Islet of Langerhans (tissue), 1 donor: ENCODE measurements around the gene ALDH9A1.
A peak's percentile ranks its signal among the peaks of the same experiment; 100 is the strongest.
"Not testable (repeated sequence)": the region's sequence is repeated elsewhere in the genome, so short reads cannot be mapped to it uniquely, and the experiment has no call there.

ENCODE experiments used
- FAIRE-seq: peaks from one replicate; lab custom pipeline; 2011; peaks lifted over from hg19 to GRCh38; lab: Jason Lieb, UNC

Gene ALDH9A1

GRCh38 chr1:165645654-165646366 lies 52.6 kb downstream of the ALDH9A1 start:
- FAIRE-seq = no peak

DNA sequence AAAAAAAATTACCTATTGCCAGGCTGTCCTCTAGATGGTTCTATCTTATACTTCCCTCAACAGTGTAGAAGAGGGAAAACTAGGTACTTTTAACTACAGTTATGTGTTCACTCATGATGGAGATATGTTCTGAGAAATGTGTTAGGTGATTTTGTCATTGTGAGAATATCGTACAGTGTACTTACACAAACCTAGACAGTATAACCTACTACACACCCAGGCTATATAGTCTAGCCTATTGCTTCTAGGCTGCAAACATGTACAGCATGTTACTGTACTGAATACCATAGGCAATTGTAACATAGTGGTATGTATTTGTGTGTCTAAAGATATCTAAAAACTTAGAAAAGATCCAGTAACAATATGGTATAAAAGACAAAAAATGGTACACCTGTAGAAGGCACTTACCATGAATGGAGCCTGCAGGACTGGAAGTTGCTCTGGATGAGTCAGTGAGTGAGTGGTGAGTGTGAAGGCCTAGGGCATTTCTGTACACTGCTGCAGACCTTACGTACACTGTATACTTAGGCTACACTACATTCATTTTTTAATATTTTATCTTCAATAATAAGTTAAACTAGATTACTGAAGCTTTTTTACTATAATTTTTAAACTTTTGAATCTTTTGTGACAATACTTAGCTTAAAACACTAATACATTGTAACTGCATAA lies 54.2 kb downstream of the ALDH9A1 start:
- FAIRE-seq = no peak

GRCh38 chr1:165641231-165641987 lies 57.0 kb downstream of the ALDH9A1 start:
- FAIRE-seq = no peak

GRCh38 chr1:165639821-165640623 lies 58.3 kb downstream of the ALDH9A1 start:
- no peak for FAIRE-seq

DNA sequence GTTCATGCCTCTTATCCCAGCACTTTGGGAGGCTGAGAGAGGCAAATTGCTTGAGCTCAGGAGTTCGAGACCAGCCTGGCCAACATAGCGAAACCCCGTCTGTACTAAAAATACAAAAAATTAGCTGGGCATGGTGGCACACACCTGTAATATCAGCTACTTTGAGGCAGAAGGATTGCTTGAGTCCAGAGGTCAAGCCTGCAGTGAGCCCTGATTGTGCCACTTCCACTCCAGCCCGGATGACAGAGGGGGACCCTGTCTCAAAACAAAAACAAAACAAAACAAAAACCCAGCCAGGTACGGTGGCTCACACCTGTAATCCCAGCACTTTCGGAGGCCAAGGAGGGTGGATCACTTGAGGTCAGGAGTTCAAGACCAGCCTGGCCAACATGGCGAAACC lies 60.2 kb downstream of the ALDH9A1 start:
- not testable (repeated sequence) for FAIRE-seq

DNA sequence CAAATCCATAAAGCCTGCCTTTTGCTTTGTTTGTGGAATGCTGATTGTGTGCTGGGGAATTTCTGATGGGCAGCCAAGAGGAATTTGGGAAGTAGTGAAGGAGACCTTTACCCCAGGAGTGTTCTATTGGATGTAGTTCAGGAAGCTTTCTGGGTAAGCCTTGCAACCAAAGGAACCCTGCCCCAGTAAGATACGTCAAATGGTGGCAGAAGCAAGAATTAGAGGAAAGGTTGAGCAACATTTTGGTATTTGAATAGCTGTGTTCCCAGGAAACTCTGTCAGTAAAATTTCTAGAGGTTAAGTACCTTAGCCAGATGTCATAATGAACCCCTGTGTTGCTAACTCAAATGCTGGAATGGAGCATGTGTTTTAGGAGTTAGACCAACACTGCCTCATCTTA lies 60.9 kb downstream of the ALDH9A1 start:
- no peak for FAIRE-seq

DNA sequence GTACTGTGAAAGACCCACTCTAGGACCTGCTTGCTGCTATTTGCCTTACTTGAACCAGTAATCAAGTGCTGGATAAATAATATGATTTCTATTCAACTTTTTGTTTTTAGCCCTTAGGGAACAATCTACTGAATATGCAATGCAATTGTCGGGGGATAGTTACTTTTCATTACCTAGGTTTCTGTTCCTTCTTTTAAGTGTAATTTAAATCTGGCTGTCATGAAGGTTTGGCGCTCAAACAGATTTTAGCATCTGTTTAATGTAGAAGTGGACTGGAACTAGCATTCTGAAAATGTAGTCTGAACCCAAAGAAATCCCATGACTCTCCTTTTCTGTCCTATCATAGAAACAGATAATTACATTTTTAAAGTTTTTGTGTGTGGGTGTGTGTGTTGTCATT lies 62.5 kb downstream of the ALDH9A1 start:
- FAIRE-seq = no peak

DNA sequence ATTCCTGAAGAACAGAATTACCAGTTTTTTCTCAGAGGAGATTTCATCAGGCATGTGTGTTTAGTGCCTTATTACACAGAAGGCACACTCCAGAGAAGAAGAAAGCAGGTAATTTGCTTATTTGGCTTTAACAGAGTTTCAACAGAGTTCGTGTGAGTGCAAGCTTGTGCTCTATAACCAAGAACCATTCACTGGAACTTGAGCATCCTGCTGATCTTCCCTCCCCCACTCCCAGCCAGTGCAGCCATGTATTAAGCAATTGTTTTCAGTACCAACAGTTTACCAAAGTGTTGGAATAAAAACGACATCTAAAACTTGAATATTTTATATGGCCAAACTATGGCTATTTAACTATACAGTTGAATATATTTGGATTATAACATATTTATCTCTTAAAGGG lies 63.0 kb downstream of the ALDH9A1 start:
- no peak for FAIRE-seq

GRCh38 chr1:165634154-165634921 lies 64.0 kb downstream of the ALDH9A1 start:
- FAIRE-seq = no peak

- FAIRE-seq = no peak
These were observed 64.7 kb downstream of the ALDH9A1 start for GRCh38 chr1:165633614-165634013.

DNA sequence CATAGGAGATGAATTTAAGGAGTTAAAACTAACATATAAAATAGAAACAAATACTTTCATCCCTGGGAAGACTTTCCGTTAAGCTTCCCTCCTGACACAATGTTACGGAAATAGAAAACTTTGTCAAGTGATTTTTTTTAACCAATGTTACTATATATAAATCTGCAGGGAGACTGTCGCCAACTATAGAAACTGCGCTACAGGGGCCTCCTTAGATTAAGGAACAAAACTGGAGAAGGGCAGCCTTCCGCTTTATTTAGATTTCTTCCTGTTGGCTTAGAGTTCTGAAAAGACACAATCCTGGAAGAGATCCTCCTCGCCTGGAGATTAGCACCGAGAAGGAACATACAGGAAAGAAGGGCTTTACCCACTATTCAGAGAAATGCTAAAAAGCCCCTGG lies 65.9 kb downstream of the ALDH9A1 start:
- FAIRE-seq = no peak

DNA sequence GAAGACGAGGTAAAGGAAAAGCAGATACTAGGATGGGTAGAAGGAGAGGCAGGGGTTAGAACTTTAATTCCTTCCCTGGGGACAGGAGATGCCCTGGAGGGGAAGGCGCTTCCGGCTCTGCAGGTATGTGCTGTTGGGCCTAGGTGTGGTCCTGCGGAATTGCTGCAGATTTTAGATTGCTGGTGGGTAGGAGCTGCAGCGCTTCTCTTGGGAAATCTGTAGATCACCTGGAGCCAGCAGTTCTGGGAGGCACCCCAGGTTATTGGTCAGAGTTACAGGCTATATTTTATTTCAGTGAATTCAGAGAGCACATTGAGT lies 66.3 kb downstream of the ALDH9A1 start:
- FAIRE-seq = no peak

DNA sequence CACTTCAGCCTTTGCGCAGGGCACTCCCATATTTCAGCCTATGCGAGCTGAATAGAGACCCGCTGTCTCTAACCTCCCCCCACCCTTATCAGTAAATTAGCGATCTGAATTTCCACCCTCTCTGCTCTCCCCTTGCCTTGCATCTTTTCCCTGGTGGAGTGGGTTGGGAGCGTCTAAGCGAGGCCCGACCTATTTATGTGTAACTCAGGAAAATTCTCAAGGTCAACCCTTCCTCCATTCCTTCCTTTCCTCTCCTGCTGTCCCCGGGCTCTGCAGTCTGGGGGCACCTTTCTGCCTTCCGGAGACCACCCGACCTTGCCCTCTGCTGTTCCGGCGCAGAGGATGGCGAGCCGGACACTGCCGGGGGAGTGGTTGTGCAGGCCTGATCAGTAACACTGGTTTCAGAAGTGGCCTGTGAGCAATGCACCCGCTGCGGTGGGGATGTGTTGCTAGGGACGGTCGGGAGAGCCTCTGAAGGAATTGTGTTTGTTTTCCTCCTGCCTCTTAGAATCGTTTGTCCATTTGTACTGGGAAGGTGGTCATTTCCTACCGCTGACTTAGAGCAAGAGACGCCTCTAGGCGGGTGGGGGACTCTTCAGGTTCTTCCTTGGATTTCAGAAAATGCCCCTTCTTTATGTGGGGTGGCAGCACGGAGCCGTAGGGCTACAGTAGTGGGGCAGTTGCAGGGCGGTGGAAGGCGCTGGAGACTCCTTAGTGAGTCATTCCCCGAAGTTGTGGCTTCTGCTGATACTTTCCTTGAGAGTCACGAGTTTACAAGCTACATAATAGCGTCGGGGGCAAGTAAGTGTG lies 66.8 kb downstream of the ALDH9A1 start:
- FAIRE-seq = no peak

DNA sequence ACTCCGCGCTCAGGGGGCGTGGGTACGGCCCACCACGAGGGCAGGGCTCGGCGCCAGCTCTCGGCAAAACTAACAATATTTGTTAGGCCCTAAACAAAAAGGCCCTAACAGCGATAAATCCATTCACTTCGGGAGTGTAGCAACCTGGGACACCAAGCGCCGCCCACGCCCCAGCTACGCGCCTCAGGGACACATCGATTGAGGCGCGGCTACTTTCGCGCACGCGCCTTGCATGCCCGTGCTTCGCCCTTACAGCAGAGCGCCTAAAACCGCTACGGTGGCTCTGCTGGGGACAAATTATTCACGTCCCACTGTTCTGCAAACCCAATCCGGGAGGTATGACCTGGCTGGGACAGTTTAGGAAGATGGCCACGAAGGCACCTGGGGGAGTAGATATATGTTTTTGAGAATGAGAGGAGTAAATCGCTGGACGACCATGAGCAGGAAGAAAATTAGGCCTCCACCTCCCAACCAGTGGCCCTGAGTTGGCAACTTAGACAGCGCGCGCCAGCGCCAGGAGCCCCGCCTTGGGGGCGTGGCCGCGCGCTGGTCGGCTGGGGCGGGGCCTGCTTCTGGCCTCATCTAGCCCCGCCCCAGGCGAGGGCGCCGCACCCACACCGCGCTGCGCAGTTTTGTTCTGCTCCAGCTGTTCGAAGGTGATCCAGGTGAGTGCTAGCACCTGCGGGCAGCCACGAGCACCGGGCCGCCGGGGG lies 67.6 kb downstream of the ALDH9A1 start, which contains the start of gene MGST3:
TSS of gene MGST3 (plus strand) at position 606 of the 713 bp plus-strand sequence. CDS start 18,614 bp downstream, outside the sequence.
- FAIRE-seq = peak; percentile 24

DNA sequence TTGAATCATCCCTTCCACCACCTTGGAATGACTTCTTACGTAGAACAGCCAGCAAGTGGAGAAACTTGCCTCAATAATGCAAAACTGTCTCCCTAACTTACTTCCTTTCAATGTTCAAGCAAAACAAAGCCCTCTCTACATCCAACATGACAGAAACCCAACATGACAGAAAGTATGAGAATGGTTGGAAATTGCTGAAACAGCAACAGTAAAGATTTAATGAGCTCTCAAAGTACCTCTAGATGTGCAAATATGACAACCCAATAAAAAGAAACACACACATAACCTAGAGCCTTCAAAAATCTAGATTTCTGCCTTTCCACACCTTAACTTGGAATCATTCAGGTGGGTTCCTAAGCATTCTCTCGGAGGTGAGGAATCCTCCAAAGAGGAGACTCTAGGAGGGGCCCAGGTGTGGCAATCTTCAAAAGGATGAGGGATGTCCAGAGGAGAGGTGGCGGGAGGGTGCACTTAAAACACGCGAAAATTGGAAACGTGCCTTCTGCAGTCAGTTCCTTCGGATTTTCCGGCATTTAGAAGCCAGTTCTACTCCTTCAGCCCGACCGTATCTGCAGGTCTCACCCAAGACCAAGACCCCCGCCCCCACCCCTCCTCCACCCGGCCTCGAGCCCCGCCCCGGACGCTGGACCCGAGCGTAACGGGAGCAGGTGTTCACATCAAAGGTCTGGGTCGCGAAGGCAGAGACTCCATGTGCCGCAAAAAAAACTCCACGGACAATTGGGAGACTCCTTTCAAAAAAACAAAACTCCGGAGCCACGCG lies 68.3 kb downstream of the ALDH9A1 start:
- FAIRE-seq = no peak

DNA sequence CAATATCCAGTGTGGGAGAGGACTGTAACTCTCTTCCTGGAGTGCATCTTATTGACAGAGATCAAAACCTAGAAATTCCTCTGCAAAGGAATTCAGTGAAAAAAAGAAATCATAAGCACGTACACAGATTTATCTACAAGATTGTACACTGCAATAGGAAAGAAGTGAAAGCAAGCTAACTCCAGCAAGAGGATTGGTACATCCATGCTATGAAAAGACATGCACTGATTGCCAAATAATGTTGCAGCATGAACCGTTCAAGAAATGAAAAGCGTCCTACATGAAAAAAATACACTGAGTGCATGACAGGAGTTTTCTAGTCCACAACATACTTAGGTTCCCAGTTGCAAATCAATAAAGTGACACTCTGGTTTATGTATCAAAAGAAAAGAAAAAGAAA lies 69.2 kb downstream of the ALDH9A1 start:
- FAIRE-seq = no peak

GRCh38 chr1:165628147-165628822 lies 70.1 kb downstream of the ALDH9A1 start:
- FAIRE-seq = no peak

GRCh38 chr1:165624441-165624840 lies 73.9 kb downstream of the ALDH9A1 start:
- FAIRE-seq = no peak

DNA sequence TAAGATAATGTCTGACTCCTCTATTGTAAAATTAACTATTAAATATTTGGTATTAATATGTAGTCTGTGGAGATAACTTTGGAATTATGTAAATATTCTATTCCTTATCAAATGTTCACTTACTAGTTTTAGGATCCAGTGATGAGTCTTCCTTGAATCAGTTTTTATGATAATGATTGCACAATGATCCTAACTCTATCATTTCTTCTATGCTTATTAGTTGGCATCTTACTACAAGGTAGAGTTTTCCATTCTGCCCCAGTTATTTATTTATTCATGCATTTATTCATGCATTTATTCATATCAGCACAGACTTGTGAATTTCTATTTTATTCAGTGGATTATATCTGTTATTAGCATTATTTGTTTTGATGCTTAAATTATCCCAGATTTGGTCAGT lies 74.7 kb downstream of the ALDH9A1 start:
- no peak for FAIRE-seq
